CD4-positive, alpha-beta T cell treated with Interleukin-15 for 4 hours (primary cell): ENCODE measurements around the gene ALAS1.
"Not testable (repeated sequence)": the region's sequence is repeated elsewhere in the genome, so short reads cannot be mapped to it uniquely, and the experiment has no call there.

ENCODE experiments used
- DNase-seq: peaks from one replicate; pipeline ENCODE4 v3.0.0-alpha.2; 2020; ENCODE audit warnings: low spot score

The ALAS1 gene

GRCh38 chr3:52197842-52198625 is at the start of gene ALAS1:
ALAS1 (plus strand) TSS chr3:52198160; CDS start chr3:52199242, 1,082 bp downstream.
- DNase-seq: peak; percentile 91

- no peak for DNase-seq
These were observed 48.9 kb upstream of the ALAS1 start for GRCh38 chr3:52149021-52149420.

- no peak for DNase-seq
These were observed 48.2 kb upstream of the ALAS1 start for GRCh38 chr3:52149726-52150125.

- no peak for DNase-seq
These were observed 47.6 kb upstream of the ALAS1 start for GRCh38 chr3:52150357-52150756.

- no peak for DNase-seq
These were observed 47.1 kb upstream of the ALAS1 start for GRCh38 chr3:52150860-52151259.

GRCh38 chr3:52151991-52152390 is 46.0 kb upstream of the ALAS1 start:
- not testable (repeated sequence) for DNase-seq

- no peak for DNase-seq
These were observed 44.4 kb upstream of the ALAS1 start for GRCh38 chr3:52153389-52154096.

- peak; percentile 84 for DNase-seq
These were observed 43.5 kb upstream of the ALAS1 start, which contains the start of gene POC1A for GRCh38 chr3:52154135-52155094. POC1A (minus strand) TSS chr3:52154423; CDS start chr3:52154372, 51 bp downstream.

- no peak for DNase-seq
These were observed 42.0 kb upstream of the ALAS1 start for GRCh38 chr3:52155912-52156311.

- DNase-seq: no peak
These were observed 38.5 kb upstream of the ALAS1 start for GRCh38 chr3:52159503-52159902.

- no peak for DNase-seq
These were observed 35.6 kb upstream of the ALAS1 start for GRCh38 chr3:52162250-52162872.

- no peak for DNase-seq
These were observed 30.7 kb upstream of the ALAS1 start for GRCh38 chr3:52167240-52167639.

- DNase-seq: not testable (repeated sequence)
These were observed 27.7 kb upstream of the ALAS1 start for GRCh38 chr3:52170217-52170616.

- DNase-seq: no peak
These were observed 26.3 kb upstream of the ALAS1 start for GRCh38 chr3:52171514-52172261.

GRCh38 chr3:52172262-52172757 is 25.6 kb upstream of the ALAS1 start:
- DNase-seq: no peak

GRCh38 chr3:52173101-52173500 is 24.9 kb upstream of the ALAS1 start:
- DNase-seq: no peak

GRCh38 chr3:52174896-52175295 is 23.1 kb upstream of the ALAS1 start:
- no peak for DNase-seq

- DNase-seq: no peak
These were observed 22.4 kb upstream of the ALAS1 start for GRCh38 chr3:52175416-52176179.

GRCh38 chr3:52176180-52176752 is 21.7 kb upstream of the ALAS1 start:
- DNase-seq: no peak
